Glutamatergic neuron (in vitro differentiated cells): Measurements from ENCODE around the gene FGF18. TPM values are rescaled to one million over a fixed set of nuclear protein-coding genes. Genes with fewer than 3 reads are reported as not detected.

Experiments used
- DNase-seq: peaks from one replicate; pipeline ENCODE4 v3.0.0; 2022
- H3K27ac Mint-ChIP-seq: one replicate; pipeline ENCODE4 v1.8.0; 2020; ENCODE audit warnings: mild to moderate bottlenecking, mixed read lengths, inconsistent platforms; ENCODE audit not compliant: unreplicated experiment
- H3K27me3 Mint-ChIP-seq: one replicate; pipeline ENCODE4 v1.8.0; 2020; ENCODE audit warnings: mild to moderate bottlenecking, moderate library complexity, mixed read lengths, inconsistent platforms; ENCODE audit not compliant: unreplicated experiment
- H3K36me3 Mint-ChIP-seq: one replicate; pipeline ENCODE4 v1.8.0; 2020; ENCODE audit warnings: mild to moderate bottlenecking, mixed read lengths, inconsistent platforms; ENCODE audit not compliant: unreplicated experiment
- H3K4me1 Mint-ChIP-seq: one replicate; pipeline ENCODE4 v1.8.0; 2020; ENCODE audit warnings: mild to moderate bottlenecking, low read depth, mixed read lengths, inconsistent platforms; ENCODE audit not compliant: unreplicated experiment
- H3K4me3 Mint-ChIP-seq: one replicate; pipeline ENCODE4 v1.8.0; 2020; ENCODE audit warnings: mild to moderate bottlenecking, mixed read lengths, inconsistent platforms; ENCODE audit not compliant: unreplicated experiment
- H3K9me3 Mint-ChIP-seq: one replicate; pipeline ENCODE4 v1.8.0; 2020; ENCODE audit warnings: mild to moderate bottlenecking, moderate library complexity, mixed read lengths, inconsistent platforms; ENCODE audit not compliant: unreplicated experiment
- total RNA-seq: library from RNA; stranded (reverse); fragmentation: NEBNext Ultra II Directional; extraction: Animal tissue kit (Norgen Biotek cat#: 25700); gene quantifications from one replicate; pipeline ENCODE4 v1.2.1, GENCODE V29; 2021; ENCODE audit not compliant: unreplicated experiment
- TF ChIP-seq, protein P1 (sequence below): fragments of 200-600 bp; sonication (generic); IDR thresholded peaks from one replicate; pipeline ENCODE4 v1.5.0; 2021; ENCODE audit not compliant: partially characterized antibody, unreplicated experiment

FGF18 gene
- total RNA-seq, 1 donor from 2014 or later: 26.3 TPM

- TF ChIP-seq, protein P1, sequence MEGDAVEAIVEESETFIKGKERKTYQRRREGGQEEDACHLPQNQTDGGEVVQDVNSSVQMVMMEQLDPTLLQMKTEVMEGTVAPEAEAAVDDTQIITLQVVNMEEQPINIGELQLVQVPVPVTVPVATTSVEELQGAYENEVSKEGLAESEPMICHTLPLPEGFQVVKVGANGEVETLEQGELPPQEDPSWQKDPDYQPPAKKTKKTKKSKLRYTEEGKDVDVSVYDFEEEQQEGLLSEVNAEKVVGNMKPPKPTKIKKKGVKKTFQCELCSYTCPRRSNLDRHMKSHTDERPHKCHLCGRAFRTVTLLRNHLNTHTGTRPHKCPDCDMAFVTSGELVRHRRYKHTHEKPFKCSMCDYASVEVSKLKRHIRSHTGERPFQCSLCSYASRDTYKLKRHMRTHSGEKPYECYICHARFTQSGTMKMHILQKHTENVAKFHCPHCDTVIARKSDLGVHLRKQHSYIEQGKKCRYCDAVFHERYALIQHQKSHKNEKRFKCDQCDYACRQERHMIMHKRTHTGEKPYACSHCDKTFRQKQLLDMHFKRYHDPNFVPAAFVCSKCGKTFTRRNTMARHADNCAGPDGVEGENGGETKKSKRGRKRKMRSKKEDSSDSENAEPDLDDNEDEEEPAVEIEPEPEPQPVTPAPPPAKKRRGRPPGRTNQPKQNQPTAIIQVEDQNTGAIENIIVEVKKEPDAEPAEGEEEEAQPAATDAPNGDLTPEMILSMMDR: no peak
- peaks cover 23% of the 10 kb centered on the region for H3K4me1 Mint-ChIP-seq
- H3K27ac Mint-ChIP-seq: no peak overlapping the region
- H3K27me3 Mint-ChIP-seq: peaks cover 12% of the 10 kb centered on the region
- no peak overlapping the region for H3K4me3 Mint-ChIP-seq
- DNase-seq: no peak
- peaks cover 8% of the 10 kb centered on the region for H3K36me3 Mint-ChIP-seq
- H3K9me3 Mint-ChIP-seq: peaks cover 1% of the 10 kb centered on the region
These were observed 34.5 kb downstream of the FGF18 start for GRCh38 chr5:171453988-171454387.

DNA sequence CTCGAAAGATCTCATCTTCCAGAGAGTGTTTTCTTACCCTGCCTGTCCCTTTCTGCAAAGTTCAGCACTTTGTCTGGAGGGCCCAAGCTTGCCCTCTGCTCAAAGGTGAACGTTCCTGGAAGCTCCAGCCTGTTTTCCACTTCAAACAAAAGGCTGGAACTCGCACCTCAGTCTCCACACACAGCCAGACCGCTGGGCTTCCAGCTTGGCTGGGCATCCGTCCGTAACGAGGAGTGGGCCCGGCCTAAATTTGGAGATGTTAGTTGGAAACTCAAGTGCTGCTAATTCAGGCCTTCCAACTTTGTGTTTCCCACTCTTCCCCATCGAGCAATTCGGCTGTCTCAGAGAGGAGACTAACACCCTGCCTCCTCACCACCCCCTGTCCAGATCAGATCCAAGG lies 35.1 kb downstream of the FGF18 start:
- TF ChIP-seq, protein P1: no peak
- Mint-ChIP-seq H3K9me3 (peaks cover 1% of the 10 kb centered on the region), H3K36me3 (peaks cover 8% of the 10 kb centered on the region), H3K27ac (no peak overlapping the region), H3K27me3 (peaks cover 6% of the 10 kb centered on the region), H3K4me3 (no peak overlapping the region), H3K4me1 (peaks cover 18% of the 10 kb centered on the region)
- no peak for DNase-seq

DNA sequence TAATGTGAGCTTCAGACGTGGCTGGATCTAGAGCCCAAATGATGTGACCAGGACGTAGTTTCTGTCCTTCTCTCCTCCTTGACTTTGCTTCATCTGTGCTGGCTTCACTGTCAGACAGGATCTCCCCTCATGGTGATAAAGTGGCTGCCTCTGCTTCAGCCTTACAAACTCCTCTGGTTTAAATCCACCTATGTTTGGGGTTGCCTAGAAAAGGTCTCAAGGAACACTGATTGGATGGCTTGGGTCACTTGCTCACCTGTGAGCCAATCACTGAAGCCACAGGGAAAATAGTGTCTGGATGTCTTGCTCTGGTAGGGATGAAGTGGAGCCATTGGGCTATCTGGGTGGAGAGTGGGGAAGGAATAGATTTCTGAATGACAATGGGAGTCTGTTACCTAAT lies 36.1 kb downstream of the FGF18 start:
- Mint-ChIP-seq H3K27ac (no peak overlapping the region), H3K4me3 (no peak overlapping the region), H3K9me3 (peaks cover 1% of the 10 kb centered on the region), H3K36me3 (peaks cover 8% of the 10 kb centered on the region), H3K4me1 (peaks cover 11% of the 10 kb centered on the region), H3K27me3 (peaks cover 6% of the 10 kb centered on the region)
- TF ChIP-seq, protein P1: no peak
- DNase-seq: no peak

DNA sequence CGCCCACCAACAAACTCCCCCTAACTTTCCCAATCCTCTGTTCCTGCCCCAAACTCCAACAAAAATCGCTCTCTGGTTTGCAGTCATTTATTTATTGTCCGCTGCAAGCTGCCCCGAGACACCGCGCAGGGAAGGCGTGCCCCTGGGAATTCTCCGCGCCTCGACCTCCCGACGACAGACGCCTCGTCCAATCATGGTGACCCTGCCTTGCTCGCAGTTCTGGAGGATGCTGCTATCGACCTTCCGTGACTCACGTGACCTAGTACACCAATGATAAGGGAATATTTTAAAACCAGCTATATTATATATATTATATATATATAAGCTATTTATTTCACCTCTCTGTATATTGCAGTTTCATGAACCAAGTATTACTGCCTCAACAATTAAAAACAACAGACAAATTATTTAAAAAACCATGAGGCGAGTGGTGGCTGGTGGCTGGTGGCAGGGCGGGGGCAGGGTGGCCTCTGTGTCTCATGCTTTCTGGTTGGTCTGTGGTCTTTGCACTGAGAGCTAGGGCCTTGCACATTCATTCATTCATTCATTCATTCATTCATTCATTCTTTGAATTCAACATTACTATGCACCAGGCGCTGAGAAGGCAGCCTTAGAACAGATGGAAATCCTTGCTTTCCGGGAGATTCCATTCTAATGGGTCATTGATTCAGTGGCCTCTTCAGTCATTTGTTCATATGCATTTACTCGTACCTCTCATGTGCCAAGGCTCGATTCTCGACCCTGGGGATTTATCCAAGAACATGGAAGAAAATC lies 37.9 kb downstream of the FGF18 start:
- TF ChIP-seq, protein P1: no peak
- H3K4me3 Mint-ChIP-seq: no peak overlapping the region
- peaks cover 1% of the 10 kb centered on the region for H3K9me3 Mint-ChIP-seq
- peaks cover 11% of the 10 kb centered on the region for H3K4me1 Mint-ChIP-seq
- DNase-seq: no peak
- H3K27ac Mint-ChIP-seq: no peak overlapping the region
- H3K27me3 Mint-ChIP-seq: peaks cover 1% of the 10 kb centered on the region
- H3K36me3 Mint-ChIP-seq: peaks cover 6% of the 10 kb centered on the region

GRCh38 chr5:171459839-171460238 lies 40.4 kb downstream of the FGF18 start:
- no peak overlapping the region for H3K27ac Mint-ChIP-seq
- H3K36me3 Mint-ChIP-seq: no peaks in the 10 kb centered on the region
- H3K27me3 Mint-ChIP-seq: peaks cover 1% of the 10 kb centered on the region
- H3K4me1 Mint-ChIP-seq: peaks cover 6% of the 10 kb centered on the region
- TF ChIP-seq, protein P1: no peak
- peaks cover 5% of the 10 kb centered on the region for H3K9me3 Mint-ChIP-seq
- no peak overlapping the region for H3K4me3 Mint-ChIP-seq
- DNase-seq: no peak
